ENCODE data around the gene MAPK8IP1.
"Not testable (repeated sequence)": the region's sequence is repeated elsewhere in the genome, so short reads cannot be mapped to it uniquely, and the experiment has no call there.

The MAPK8IP1 gene

DNA sequence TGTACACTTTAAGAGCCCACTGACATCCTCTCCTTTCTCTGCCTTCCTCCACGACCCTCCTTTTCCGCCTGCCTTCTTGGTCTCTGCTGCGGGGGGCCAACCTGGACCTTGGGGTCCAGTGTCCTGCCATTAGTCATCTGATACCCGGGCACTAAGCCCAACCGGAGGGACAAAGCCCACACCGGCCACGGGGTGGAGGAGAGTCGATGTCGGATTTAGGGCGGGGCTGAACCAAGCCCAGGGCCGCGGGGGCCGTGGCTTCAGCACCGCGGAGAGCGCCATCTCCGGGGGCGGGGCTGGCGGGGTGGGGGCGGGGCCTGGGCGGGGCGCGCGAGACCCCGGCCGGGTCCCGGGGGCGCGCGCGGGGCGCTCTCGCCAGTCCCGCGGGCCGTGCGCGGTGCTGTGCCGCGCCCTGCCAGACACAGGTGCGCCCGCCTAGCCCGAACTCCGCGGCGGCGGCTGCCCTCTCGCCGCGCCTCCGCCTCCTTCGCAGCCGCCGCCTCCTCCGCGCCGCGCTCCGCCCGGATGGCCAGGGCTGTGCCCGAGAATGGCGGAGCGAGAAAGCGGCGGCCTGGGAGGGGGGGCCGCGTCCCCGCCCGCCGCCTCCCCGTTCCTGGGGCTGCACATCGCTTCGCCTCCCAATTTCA is at the start of gene MAPK8IP1:
Gene MAPK8IP1 (plus strand): TSS at position 378 of the 647 bp plus-strand sequence. CDS start 170 bp downstream, at position 548.
- Histone ChIP-seq H3K4me3 (ENCODE audit: low read length) (peak within 1 kb of the TSS; percentile 70), H3K27me3 (replicated peaks; ENCODE audit: control insufficient read depth, insufficient read depth, low read length) (peaks cover 4% of the 10 kb centered on the region), H3K9me3 (ENCODE audit: control insufficient read depth, low read length) (no peaks in the 10 kb centered on the region), H3K9ac (ENCODE audit: low read length) (no peak within 1 kb of the TSS), H3K36me3 (ENCODE audit: control insufficient read depth, insufficient read depth, low read length, severe bottlenecking) (peaks cover 26% of the 10 kb centered on the region), H3K4me1 (ENCODE audit: control insufficient read depth, insufficient read depth, low read length) (peaks cover 9% of the 10 kb centered on the region)
- DNase-seq (ENCODE audit: low read depth): peak; percentile 74

DNA sequence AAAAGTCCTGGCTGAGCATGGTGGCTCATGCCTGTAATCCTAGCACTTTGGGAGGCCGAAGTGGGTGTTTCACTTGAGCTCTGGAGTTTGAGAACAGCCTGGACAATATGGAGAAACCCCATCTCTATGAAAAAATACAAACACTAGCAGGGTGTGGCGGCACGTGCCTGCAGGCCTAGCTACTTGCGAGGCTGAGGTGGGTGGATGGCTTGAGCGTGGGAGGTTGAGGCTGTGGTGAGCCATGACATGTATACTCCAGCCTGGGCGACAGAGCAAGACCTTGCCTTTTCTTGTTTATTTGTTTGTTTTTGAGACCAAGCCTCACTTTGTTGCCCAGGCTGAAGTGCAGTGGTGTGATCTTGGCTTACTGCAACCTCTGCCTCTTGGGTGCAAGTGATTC is 46.2 kb upstream of the MAPK8IP1 start:
- Histone ChIP-seq H3K36me3 (ENCODE audit: control insufficient read depth, insufficient read depth, low read length, severe bottlenecking) (no peaks in the 10 kb centered on the region), H3K4me3 (ENCODE audit: low read length) (no peak overlapping the region), H3K9ac (ENCODE audit: low read length) (no peak overlapping the region), H3K4me1 (ENCODE audit: control insufficient read depth, insufficient read depth, low read length) (peaks cover 6% of the 10 kb centered on the region), H3K9me3 (ENCODE audit: control insufficient read depth, low read length) (no peaks in the 10 kb centered on the region), H3K27me3 (replicated peaks; ENCODE audit: control insufficient read depth, insufficient read depth, low read length) (peaks cover 11% of the 10 kb centered on the region)
- no peak for DNase-seq (ENCODE audit: low read depth)

DNA sequence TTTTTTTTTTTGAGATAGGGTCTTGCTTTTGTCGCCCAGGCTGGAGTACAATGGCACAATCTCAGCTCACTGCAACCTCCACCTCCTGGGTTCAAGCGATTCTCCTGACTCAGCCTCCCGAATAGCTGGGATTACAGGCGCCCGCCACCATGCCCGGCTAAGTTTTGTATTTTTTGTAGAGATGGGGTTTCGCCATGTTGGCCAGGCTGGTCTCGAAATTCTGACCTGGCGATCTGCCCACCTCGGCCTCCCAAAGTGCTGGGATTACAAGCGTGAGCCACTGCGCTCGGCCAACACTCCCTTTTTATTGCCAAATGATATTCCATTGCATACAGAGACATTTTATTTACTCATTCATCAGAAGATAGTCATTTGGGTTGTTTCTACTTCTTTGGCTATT is 45.2 kb upstream of the MAPK8IP1 start:
- not testable (repeated sequence) for H3K4me3 ChIP-seq (ENCODE audit: low read length); H3K36me3 ChIP-seq (ENCODE audit: control insufficient read depth, insufficient read depth, low read length, severe bottlenecking); H3K9ac ChIP-seq (ENCODE audit: low read length); H3K4me1 ChIP-seq (ENCODE audit: control insufficient read depth, insufficient read depth, low read length); H3K27me3 ChIP-seq (replicated peaks; ENCODE audit: control insufficient read depth, insufficient read depth, low read length); DNase-seq (ENCODE audit: low read depth); H3K9me3 ChIP-seq (ENCODE audit: control insufficient read depth, low read length)

DNA sequence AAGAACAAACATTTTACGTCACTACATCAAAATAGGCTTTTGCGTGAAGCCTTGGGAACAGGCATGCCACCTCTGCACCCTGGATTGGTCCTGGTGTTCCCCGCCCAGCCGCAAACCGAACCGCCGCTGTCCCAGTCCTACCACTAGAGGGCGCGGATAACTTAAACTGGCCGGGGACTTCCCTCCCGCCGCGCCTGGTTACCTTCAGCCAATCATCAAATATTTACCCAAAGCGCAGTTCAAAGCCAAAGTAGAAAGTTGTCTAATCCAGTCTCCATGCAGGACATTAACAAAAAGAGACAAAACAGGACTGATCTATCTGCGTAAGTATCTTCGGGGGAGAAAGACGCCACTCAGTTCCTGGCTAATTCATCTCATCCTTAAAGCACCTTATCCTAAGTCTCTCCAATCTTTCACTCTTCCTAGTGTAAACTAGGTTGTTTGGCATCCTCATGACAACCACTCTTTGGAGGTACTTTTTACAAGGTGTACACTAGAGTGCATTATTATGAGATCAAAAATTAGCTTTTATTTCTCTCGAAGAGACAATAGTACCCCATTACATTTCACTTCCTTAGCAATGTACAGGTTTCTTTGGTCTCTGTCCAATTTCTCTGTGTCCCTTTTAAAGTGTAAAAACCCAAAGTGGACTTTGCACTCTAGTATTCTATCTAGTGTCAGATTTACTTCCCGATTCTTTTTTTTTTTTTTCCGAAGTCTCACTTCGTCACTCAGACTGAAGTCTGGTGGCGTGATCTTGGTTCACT is 42.1 kb upstream of the MAPK8IP1 start:
- Histone ChIP-seq H3K9ac (ENCODE audit: low read length) (peak overlapping the region; percentile 22), H3K4me3 (ENCODE audit: low read length) (no peak overlapping the region), H3K9me3 (ENCODE audit: control insufficient read depth, low read length) (no peaks in the 10 kb centered on the region), H3K36me3 (ENCODE audit: control insufficient read depth, insufficient read depth, low read length, severe bottlenecking) (no peaks in the 10 kb centered on the region), H3K4me1 (ENCODE audit: control insufficient read depth, insufficient read depth, low read length) (peaks cover 16% of the 10 kb centered on the region), H3K27me3 (replicated peaks; ENCODE audit: control insufficient read depth, insufficient read depth, low read length) (no peaks in the 10 kb centered on the region)
- peak; percentile 98 for DNase-seq (ENCODE audit: low read depth)

DNA sequence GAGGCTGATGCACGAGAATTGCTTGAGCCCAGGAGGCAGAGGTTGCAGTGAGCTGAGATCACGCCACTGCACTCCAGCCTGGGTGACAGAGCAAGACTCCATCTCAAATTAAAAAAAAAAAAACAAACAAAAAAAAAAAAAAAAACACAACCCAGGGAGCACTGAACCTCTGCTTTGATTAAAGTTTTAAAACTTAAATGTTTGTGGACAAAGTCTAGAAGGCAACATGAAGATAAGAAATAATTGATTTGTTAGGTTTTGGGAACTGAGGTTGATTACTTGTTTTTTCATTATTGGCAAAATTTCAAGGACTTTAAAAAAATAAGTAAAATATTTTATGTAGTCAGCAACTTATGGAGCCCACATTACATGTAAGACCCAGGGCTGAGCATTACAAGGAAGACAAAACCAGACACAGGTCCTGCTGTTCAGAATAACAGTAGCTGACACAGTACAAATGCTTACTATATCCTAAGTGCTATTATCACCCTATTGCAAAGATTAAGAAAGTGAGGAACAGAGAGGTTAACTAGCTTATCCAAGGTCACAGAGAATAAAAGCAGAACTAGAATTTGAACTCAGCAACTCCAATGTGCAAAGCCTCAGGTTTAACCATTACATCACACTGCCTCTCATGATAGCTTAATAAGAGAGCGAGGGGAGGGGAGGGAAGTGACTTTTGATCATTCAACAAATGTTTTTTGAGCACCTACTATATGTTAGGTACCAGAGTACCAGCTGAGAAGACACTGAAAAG is 40.5 kb upstream of the MAPK8IP1 start:
- H3K27me3 ChIP-seq (replicated peaks; ENCODE audit: control insufficient read depth, insufficient read depth, low read length): no peaks in the 10 kb centered on the region
- H3K36me3 ChIP-seq (ENCODE audit: control insufficient read depth, insufficient read depth, low read length, severe bottlenecking): no peaks in the 10 kb centered on the region
- H3K9ac ChIP-seq (ENCODE audit: low read length): no peak overlapping the region
- no peaks in the 10 kb centered on the region for H3K9me3 ChIP-seq (ENCODE audit: control insufficient read depth, low read length)
- no peak overlapping the region for H3K4me3 ChIP-seq (ENCODE audit: low read length)
- no peak for DNase-seq (ENCODE audit: low read depth)
- H3K4me1 ChIP-seq (ENCODE audit: control insufficient read depth, insufficient read depth, low read length): peaks cover 30% of the 10 kb centered on the region

DNA sequence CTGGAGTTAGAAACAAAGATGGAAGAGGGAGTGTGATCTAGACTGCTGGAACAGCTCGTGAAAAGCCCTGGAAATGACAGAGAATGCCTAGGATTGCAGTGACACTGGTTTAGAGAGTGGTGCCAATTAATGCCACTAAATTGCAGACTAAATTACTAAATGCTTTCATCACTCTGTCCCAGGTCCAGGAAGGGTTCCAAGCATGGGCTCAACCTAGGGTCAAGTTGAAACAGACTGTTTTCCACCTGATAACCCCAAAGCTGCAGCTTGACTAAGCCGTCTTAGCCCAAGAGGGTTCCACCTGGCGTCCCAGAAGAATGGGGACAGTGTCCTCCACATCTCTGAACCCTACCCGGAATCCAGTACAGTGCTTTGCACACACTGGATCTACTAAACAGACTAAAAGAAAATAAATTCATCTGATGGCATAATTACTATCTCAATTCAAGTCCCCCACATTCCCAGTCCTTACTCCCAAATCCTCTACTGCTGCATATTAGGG is 39.2 kb upstream of the MAPK8IP1 start:
- Histone ChIP-seq H3K4me3 (ENCODE audit: low read length) (peak overlapping the region; percentile 60), H3K9ac (ENCODE audit: low read length) (peak overlapping the region; percentile 13)

DNA sequence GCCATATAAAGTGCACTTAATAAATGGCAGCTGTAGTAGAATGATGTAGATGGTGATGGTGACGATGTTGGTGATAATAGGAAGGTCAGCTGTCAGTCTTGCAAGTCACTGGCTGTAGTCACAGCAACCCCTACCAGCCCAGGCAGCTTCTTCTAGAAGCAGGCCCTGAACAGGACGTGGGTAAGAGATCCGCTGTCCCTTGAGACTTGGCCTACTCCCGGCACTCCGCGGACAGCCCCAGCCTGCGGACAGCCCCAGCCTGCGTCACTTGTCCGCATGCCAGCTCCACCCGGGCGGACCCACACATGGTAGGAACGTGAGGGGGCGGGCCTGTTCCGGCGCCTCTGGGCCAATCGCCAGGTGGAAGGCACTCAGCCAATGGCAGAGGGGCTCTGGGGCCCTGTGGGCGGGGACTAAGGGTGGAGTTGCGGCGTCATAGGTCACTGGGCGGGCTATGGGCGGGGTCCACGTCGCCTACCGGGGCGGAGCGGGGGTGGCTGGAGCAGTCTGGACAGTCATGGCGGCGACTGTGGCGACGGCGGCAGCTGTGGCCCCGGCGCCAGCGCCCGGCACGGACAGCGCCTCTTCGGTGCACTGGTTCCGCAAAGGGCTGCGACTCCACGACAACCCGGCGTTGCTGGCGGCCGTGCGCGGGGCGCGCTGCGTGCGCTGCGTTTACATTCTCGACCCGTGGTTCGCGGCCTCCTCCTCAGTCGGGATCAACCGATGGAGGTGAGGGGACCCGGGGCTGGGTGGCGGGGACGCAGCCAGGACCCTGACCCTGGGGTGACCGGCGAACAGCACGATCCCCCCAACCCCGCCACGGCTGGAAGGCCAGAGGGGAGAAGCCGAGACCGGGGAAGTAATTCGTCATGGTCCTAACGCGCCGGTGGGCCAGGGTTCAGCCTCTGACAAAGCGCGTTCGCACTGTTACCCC is 38.2 kb upstream of the MAPK8IP1 start, which contains the start of gene CRY2:
Gene CRY2 (plus strand): TSS at position 502 of the 937 bp plus-strand sequence. CDS start 16 bp downstream, at position 518.
- Histone ChIP-seq H3K4me1 (ENCODE audit: control insufficient read depth, insufficient read depth, low read length) (peaks cover 53% of the 10 kb centered on the region), H3K27me3 (replicated peaks; ENCODE audit: control insufficient read depth, insufficient read depth, low read length) (no peaks in the 10 kb centered on the region), H3K9ac (ENCODE audit: low read length) (peak within 1 kb of the TSS; percentile 97), H3K36me3 (ENCODE audit: control insufficient read depth, insufficient read depth, low read length, severe bottlenecking) (no peaks in the 10 kb centered on the region), H3K9me3 (ENCODE audit: control insufficient read depth, low read length) (no peaks in the 10 kb centered on the region), H3K4me3 (ENCODE audit: low read length) (peak within 1 kb of the TSS; percentile 91)
- DNase-seq (ENCODE audit: low read depth): peak; percentile 99

More for the DNA sequence above, 39.2 kb upstream of the MAPK8IP1 start:
- no peak for DNase-seq (ENCODE audit: low read depth)
- H3K27me3 ChIP-seq (replicated peaks; ENCODE audit: control insufficient read depth, insufficient read depth, low read length): no peaks in the 10 kb centered on the region
- H3K9me3 ChIP-seq (ENCODE audit: control insufficient read depth, low read length): no peaks in the 10 kb centered on the region
- no peaks in the 10 kb centered on the region for H3K36me3 ChIP-seq (ENCODE audit: control insufficient read depth, insufficient read depth, low read length, severe bottlenecking)
- peaks cover 42% of the 10 kb centered on the region for H3K4me1 ChIP-seq (ENCODE audit: control insufficient read depth, insufficient read depth, low read length)

DNA sequence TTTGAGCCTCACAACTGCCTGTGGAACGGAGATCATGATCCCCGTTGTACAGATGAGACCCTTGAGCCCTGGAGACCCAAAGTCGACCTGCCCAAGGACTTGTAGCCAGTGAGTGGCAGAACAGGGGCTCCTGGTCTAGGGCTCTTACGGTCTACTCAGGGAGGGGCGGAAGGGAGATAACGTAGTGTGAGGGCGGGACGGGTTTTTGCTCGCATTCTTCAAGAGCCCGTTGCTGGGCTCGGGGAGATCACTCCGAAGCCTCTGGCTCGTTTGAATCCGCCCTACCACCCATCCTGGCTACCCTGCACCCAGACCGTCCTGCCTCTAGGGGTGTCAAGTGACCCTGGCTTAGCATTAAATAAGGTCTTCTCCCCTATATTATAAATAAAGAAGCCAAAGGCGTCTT is 37.5 kb upstream of the MAPK8IP1 start:
- Histone ChIP-seq H3K9me3 (ENCODE audit: control insufficient read depth, low read length) (no peaks in the 10 kb centered on the region), H3K36me3 (ENCODE audit: control insufficient read depth, insufficient read depth, low read length, severe bottlenecking) (no peaks in the 10 kb centered on the region), H3K4me1 (ENCODE audit: control insufficient read depth, insufficient read depth, low read length) (peaks cover 59% of the 10 kb centered on the region), H3K27me3 (replicated peaks; ENCODE audit: control insufficient read depth, insufficient read depth, low read length) (no peaks in the 10 kb centered on the region), H3K4me3 (ENCODE audit: low read length) (peak overlapping the region; percentile 91), H3K9ac (ENCODE audit: low read length) (peak overlapping the region; percentile 97)
- DNase-seq (ENCODE audit: low read depth): peak; percentile 80

DNA sequence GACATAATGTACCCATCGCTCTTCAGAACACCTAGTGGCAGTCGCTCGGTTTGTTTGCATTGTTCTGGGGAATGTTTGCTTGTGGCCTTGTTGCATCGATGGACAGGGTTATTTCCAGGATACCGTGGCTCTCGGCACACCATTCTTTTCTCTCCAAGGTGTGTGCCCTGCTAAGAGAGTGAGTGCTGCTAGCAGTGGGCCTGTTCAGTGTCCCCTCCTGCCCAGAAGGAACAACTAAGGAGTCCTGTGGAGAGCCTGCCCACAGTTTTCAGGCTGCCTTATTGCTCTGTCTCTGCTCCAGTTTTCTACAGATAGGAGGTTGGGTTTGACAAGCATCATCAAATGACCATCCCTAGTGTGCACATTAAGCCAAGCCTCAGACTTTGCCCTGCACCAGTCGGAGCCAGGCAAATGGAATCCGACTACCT is 36.8 kb upstream of the MAPK8IP1 start:
- H3K27me3 ChIP-seq (replicated peaks; ENCODE audit: control insufficient read depth, insufficient read depth, low read length): no peaks in the 10 kb centered on the region
- H3K4me1 ChIP-seq (ENCODE audit: control insufficient read depth, insufficient read depth, low read length): peaks cover 64% of the 10 kb centered on the region
- H3K9me3 ChIP-seq (ENCODE audit: control insufficient read depth, low read length): no peaks in the 10 kb centered on the region
- H3K4me3 ChIP-seq (ENCODE audit: low read length): peak overlapping the region; percentile 91
- peaks cover 3% of the 10 kb centered on the region for H3K36me3 ChIP-seq (ENCODE audit: control insufficient read depth, insufficient read depth, low read length, severe bottlenecking)
- H3K9ac ChIP-seq (ENCODE audit: low read length): peak overlapping the region; percentile 97
- DNase-seq (ENCODE audit: low read depth): no peak

DNA sequence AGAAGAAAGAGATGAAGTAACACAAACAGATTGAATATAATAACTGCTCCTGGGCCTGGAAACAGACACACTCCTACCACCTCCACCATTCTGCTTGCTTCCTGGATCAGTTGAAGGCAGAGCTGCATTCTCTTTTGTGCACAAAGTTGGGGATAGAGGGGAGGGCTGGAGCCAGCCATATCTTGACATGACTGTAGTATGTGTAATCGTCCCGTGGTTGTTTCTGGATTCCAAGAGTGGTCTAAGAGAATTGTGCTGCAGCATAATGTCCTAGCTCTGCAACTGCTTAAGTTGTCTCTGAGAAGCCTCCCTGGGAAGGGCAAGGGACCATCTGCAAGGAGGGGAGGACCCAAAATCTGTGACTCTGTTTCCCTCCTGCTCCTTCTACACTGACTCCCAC is 35.0 kb upstream of the MAPK8IP1 start:
- Histone ChIP-seq H3K4me1 (ENCODE audit: control insufficient read depth, insufficient read depth, low read length) (peaks cover 77% of the 10 kb centered on the region), H3K9ac (ENCODE audit: low read length) (peak overlapping the region; percentile 5), H3K36me3 (ENCODE audit: control insufficient read depth, insufficient read depth, low read length, severe bottlenecking) (peaks cover 4% of the 10 kb centered on the region), H3K4me3 (ENCODE audit: low read length) (peak overlapping the region; percentile 10), H3K27me3 (replicated peaks; ENCODE audit: control insufficient read depth, insufficient read depth, low read length) (no peaks in the 10 kb centered on the region), H3K9me3 (ENCODE audit: control insufficient read depth, low read length) (no peaks in the 10 kb centered on the region)
- peak; percentile 40 for DNase-seq (ENCODE audit: low read depth)
